Measurements from ENCODE around the gene SPAG7.
A peak's percentile ranks its signal among the peaks of the same experiment; 100 is the strongest.

Gene SPAG7

GRCh38 chr17:4947411-4948165, 20.0 kb downstream of the SPAG7 start (continued):
- no peak for TF ChIP-seq ZNF18 (tag by site-specific recombination; IDR thresholded peaks at IDR 0.05)
- TF ChIP-seq PRDM1 (tag by site-specific recombination; IDR thresholded peaks at IDR 0.05), result no peak
- TF ChIP-seq, protein P1, sequence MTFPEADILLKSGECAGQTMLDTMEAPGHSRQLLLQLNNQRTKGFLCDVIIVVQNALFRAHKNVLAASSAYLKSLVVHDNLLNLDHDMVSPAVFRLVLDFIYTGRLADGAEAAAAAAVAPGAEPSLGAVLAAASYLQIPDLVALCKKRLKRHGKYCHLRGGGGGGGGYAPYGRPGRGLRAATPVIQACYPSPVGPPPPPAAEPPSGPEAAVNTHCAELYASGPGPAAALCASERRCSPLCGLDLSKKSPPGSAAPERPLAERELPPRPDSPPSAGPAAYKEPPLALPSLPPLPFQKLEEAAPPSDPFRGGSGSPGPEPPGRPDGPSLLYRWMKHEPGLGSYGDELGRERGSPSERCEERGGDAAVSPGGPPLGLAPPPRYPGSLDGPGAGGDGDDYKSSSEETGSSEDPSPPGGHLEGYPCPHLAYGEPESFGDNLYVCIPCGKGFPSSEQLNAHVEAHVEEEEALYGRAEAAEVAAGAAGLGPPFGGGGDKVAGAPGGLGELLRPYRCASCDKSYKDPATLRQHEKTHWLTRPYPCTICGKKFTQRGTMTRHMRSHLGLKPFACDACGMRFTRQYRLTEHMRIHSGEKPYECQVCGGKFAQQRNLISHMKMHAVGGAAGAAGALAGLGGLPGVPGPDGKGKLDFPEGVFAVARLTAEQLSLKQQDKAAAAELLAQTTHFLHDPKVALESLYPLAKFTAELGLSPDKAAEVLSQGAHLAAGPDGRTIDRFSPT (tag by site-specific recombination; IDR thresholded peaks at IDR 0.05), result 0 out of 2 replicates have a peak, but pooled peaks have one; percentile 71
- no peak for TF ChIP-seq RBAK (tag by site-specific recombination; IDR thresholded peaks at IDR 0.05)
- no peak for TF ChIP-seq ZNF830 (tag by site-specific recombination; IDR thresholded peaks at IDR 0.05; ENCODE audit: low read depth)
- no peak for TF ChIP-seq ZNF701 (tag by site-specific recombination; IDR thresholded peaks at IDR 0.05)
- TF ChIP-seq ZNF768 (tag by site-specific recombination; IDR thresholded peaks at IDR 0.05), result no peak
- no peak for TF ChIP-seq ZNF654 (tag by site-specific recombination; IDR thresholded peaks at IDR 0.05; ENCODE audit: low read depth)
- no peak for TF ChIP-seq TRIM28 (IDR thresholded peaks at IDR 0.05; ENCODE audit: borderline replicate concordance, low read length)
- no peak for TF ChIP-seq ZNF747 (tag by site-specific recombination; IDR thresholded peaks at IDR 0.05)
- no peak for TF ChIP-seq SCRT1 (tag by site-specific recombination; IDR thresholded peaks at IDR 0.05; ENCODE audit: borderline replicate concordance)
- TF ChIP-seq ZNF501 (tag by site-specific recombination; IDR thresholded peaks at IDR 0.05), result no peak
- TF ChIP-seq ZNF24 (tag by site-specific recombination; IDR thresholded peaks at IDR 0.05), result 0 out of 2 replicates have a peak, but pooled peaks have one; percentile 11
- TF ChIP-seq ZNF610 (tag by site-specific recombination; IDR thresholded peaks at IDR 0.05; ENCODE audit: borderline replicate concordance), result no peak
- TF ChIP-seq, protein P2, sequence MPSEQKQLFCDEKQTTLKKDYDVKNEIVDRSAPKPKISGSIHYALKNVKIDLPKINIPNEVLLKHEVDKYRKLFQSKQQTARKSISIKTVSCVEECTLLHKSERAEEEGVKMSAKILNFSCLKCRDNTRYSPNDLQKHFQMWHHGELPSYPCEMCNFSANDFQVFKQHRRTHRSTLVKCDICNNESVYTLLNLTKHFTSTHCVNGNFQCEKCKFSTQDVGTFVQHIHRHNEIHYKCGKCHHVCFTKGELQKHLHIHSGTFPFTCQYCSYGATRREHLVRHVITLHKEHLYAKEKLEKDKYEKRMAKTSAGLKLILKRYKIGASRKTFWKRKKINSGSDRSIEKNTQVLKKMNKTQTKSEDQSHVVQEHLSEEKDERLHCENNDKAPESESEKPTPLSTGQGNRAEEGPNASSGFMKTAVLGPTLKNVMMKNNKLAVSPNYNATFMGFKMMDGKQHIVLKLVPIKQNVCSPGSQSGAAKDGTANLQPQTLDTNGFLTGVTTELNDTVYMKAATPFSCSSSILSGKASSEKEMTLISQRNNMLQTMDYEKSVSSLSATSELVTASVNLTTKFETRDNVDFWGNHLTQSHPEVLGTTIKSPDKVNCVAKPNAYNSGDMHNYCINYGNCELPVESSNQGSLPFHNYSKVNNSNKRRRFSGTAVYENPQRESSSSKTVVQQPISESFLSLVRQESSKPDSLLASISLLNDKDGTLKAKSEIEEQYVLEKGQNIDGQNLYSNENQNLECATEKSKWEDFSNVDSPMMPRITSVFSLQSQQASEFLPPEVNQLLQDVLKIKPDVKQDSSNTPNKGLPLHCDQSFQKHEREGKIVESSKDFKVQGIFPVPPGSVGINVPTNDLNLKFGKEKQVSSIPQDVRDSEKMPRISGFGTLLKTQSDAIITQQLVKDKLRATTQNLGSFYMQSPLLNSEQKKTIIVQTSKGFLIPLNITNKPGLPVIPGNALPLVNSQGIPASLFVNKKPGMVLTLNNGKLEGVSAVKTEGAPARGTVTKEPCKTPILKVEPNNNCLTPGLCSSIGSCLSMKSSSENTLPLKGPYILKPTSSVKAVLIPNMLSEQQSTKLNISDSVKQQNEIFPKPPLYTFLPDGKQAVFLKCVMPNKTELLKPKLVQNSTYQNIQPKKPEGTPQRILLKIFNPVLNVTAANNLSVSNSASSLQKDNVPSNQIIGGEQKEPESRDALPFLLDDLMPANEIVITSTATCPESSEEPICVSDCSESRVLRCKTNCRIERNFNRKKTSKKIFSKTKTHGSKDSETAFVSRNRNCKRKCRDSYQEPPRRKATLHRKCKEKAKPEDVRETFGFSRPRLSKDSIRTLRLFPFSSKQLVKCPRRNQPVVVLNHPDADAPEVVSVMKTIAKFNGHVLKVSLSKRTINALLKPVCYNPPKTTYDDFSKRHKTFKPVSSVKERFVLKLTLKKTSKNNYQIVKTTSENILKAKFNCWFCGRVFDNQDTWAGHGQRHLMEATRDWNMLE (tag by site-specific recombination; conservative IDR thresholded peaks at IDR 0.05; ENCODE audit: low read depth), result no peak; the same call in 1 of the 2 replicates
- TF ChIP-seq, protein P3, sequence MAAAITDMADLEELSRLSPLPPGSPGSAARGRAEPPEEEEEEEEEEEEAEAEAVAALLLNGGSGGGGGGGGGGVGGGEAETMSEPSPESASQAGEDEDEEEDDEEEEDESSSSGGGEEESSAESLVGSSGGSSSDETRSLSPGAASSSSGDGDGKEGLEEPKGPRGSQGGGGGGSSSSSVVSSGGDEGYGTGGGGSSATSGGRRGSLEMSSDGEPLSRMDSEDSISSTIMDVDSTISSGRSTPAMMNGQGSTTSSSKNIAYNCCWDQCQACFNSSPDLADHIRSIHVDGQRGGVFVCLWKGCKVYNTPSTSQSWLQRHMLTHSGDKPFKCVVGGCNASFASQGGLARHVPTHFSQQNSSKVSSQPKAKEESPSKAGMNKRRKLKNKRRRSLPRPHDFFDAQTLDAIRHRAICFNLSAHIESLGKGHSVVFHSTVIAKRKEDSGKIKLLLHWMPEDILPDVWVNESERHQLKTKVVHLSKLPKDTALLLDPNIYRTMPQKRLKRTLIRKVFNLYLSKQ (tag by site-specific recombination; IDR thresholded peaks at IDR 0.05; ENCODE audit: borderline replicate concordance), result no peak
- TF ChIP-seq ZNF311 (tag by site-specific recombination; IDR thresholded peaks at IDR 0.05; ENCODE audit: borderline replicate concordance), result no peak
- TF ChIP-seq MZF1 (tag by site-specific recombination; IDR thresholded peaks at IDR 0.05; ENCODE audit: borderline replicate concordance), result peak; percentile 57
- TF ChIP-seq, protein P4, sequence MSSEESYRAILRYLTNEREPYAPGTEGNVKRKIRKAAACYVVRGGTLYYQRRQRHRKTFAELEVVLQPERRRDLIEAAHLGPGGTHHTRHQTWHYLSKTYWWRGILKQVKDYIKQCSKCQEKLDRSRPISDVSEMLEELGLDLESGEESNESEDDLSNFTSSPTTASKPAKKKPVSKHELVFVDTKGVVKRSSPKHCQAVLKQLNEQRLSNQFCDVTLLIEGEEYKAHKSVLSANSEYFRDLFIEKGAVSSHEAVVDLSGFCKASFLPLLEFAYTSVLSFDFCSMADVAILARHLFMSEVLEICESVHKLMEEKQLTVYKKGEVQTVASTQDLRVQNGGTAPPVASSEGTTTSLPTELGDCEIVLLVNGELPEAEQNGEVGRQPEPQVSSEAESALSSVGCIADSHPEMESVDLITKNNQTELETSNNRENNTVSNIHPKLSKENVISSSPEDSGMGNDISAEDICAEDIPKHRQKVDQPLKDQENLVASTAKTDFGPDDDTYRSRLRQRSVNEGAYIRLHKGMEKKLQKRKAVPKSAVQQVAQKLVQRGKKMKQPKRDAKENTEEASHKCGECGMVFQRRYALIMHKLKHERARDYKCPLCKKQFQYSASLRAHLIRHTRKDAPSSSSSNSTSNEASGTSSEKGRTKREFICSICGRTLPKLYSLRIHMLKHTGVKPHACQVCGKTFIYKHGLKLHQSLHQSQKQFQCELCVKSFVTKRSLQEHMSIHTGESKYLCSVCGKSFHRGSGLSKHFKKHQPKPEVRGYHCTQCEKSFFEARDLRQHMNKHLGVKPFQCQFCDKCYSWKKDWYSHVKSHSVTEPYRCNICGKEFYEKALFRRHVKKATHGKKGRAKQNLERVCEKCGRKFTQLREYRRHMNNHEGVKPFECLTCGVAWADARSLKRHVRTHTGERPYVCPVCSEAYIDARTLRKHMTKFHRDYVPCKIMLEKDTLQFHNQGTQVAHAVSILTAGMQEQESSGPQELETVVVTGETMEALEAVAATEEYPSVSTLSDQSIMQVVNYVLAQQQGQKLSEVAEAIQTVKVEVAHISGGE (tag by site-specific recombination; conservative IDR thresholded peaks at IDR 0.05; ENCODE audit: low read depth), result peak; percentile 71
- no peak for TF ChIP-seq ZBTB1 (tag by site-specific recombination; IDR thresholded peaks at IDR 0.05)
- no peak for TF ChIP-seq SCRT2 (tag by site-specific recombination; IDR thresholded peaks at IDR 0.05)
- peak; percentile 19; the same call in 1 of the 2 replicates for TF ChIP-seq ZFP69B (tag by site-specific recombination; IDR thresholded peaks at IDR 0.05)
- TF ChIP-seq, protein P5, sequence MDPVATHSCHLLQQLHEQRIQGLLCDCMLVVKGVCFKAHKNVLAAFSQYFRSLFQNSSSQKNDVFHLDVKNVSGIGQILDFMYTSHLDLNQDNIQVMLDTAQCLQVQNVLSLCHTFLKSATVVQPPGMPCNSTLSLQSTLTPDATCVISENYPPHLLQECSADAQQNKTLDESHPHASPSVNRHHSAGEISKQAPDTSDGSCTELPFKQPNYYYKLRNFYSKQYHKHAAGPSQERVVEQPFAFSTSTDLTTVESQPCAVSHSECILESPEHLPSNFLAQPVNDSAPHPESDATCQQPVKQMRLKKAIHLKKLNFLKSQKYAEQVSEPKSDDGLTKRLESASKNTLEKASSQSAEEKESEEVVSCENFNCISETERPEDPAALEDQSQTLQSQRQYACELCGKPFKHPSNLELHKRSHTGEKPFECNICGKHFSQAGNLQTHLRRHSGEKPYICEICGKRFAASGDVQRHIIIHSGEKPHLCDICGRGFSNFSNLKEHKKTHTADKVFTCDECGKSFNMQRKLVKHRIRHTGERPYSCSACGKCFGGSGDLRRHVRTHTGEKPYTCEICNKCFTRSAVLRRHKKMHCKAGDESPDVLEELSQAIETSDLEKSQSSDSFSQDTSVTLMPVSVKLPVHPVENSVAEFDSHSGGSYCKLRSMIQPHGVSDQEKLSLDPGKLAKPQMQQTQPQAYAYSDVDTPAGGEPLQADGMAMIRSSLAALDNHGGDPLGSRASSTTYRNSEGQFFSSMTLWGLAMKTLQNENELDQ (tag by site-specific recombination; IDR thresholded peaks at IDR 0.05; ENCODE audit: low read depth), result no peak
